GM12891 (cell line): ENCODE measurements around the gene ZNF438.

ENCODE experiments used
- DNase-seq: peaks from one replicate; pipeline ENCODE4 v3.0.0; 2011; ENCODE audit warnings: low spot score; ENCODE audit not compliant: insufficient read length
- FAIRE-seq: peaks from 2 replicates; lab custom pipeline; 2011; peaks lifted over from hg19 to GRCh38; lab: Jason Lieb, UNC
- PAX5 ChIP-seq: IDR thresholded peaks from 2 replicates; pipeline ENCODE4 v1.6.1; 2011; ENCODE audit warnings: low read length, moderate library complexity, mild to moderate bottlenecking; ENCODE audit not compliant: insufficient read depth, severe bottlenecking
- POLR2A ChIP-seq: IDR thresholded peaks from 2 replicates; pipeline ENCODE4 v1.6.1; 2011; ENCODE audit warnings: low read depth, low read length, control low read depth
- POLR2AphosphoS5 ChIP-seq: IDR thresholded peaks from 2 replicates; pipeline ENCODE4 v1.6.1; 2011; ENCODE audit warnings: low read depth, low read length, control low read depth
- POU2F2 ChIP-seq: IDR thresholded peaks from 2 replicates; pipeline ENCODE4 v1.6.1; 2011; ENCODE audit warnings: low read depth, mild to moderate bottlenecking, control low read depth, low read length, moderate library complexity
- SPI1 ChIP-seq: IDR thresholded peaks from 2 replicates; pipeline ENCODE4 v1.6.1; 2011; ENCODE audit warnings: low read depth, low read length, control low read depth
- TAF1 ChIP-seq: IDR thresholded peaks from 2 replicates; pipeline ENCODE4 v1.6.1; 2011; ENCODE audit warnings: low read depth, low read length, control low read depth

Gene ZNF438

DNA sequence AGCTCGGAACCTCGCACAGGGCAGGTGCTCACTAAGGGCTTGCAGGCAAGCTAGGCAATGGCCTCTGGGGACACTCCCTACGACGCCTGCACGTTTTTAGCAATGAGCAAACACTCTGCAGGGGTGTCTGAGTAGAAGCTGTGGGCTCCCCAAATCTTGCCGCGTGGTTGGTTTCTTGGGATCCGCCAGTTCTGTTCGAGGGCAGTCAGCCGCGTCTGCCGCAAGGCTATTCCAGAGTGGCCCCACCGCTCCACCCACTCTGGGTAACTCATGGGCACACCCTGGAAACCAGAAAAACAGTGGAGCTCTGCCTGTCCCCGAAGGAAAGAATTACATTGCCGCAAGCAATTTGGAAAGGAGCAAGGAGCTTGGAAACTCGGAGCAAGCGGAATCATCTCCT lies 212.8 kb downstream of the ZNF438 start:
- no peak for TF ChIP-seq POLR2AphosphoS5
- TF ChIP-seq POU2F2 = no peak
- no peak for TF ChIP-seq SPI1
- no peak for TF ChIP-seq PAX5
- no peak for TF ChIP-seq POLR2A
- TF ChIP-seq TAF1 = no peak
- DNase-seq = no peak
- no peak for FAIRE-seq

DNA sequence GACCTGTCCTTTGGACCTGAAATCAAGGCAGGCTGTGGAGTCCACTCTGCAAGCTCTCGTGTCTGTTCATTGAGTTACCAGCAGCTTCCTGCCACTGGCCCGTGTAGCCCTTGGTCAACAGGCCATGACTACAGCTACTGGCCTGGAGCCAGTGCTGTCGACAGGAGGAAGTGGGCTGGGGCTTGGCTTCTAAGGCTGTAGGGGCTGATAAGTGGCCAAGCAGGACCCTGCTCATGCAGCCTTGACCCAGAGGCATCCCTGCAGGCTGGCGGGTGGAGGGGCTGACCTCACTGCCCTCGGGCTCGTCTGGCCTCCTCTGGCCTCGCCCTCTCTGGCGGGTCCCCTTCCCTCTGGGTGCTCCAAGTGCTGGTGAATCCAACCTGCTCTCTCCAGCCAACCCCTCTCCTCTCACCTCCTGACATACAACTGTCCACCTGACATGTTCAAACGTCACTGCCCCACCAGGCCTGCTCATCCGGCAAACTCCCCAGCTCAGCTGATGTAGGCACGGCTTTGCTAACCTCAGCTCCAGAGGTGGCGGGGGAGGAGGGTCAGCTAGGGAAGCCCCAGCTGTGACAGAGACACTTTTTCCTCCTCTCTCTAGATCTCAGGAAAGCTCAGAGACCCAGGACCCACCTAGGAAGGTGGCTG lies 213.5 kb downstream of the ZNF438 start:
- TF ChIP-seq POLR2A = no peak
- TF ChIP-seq PAX5 = no peak
- TF ChIP-seq SPI1 = no peak
- TF ChIP-seq TAF1 = no peak
- TF ChIP-seq POU2F2 = no peak
- no peak for TF ChIP-seq POLR2AphosphoS5
- no peak for DNase-seq
- no peak for FAIRE-seq

DNA sequence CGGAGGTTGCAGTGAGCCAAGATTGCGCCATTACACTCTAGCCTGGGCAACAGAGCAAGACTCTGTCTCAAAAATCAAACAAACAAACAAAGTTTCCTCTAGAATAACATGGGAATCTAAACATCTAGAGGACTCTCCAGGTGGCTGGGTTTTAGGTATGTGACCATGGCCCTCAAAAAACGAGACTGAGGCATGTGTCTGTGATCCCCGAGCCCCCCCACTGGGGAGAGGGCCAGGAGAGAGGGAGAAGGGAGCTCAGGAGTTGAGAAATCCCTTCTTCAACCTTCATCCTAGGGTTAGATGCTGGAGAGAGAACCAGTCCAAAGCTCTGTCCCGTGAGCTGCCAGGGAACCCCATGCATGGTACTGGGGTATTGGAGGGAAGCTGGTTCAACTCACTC lies 214.1 kb downstream of the ZNF438 start:
- FAIRE-seq = no peak
- no peak for DNase-seq
- no peak for TF ChIP-seq SPI1
- no peak for TF ChIP-seq POLR2AphosphoS5
- TF ChIP-seq POLR2A = no peak
- TF ChIP-seq PAX5 = no peak
- TF ChIP-seq POU2F2 = no peak

DNA sequence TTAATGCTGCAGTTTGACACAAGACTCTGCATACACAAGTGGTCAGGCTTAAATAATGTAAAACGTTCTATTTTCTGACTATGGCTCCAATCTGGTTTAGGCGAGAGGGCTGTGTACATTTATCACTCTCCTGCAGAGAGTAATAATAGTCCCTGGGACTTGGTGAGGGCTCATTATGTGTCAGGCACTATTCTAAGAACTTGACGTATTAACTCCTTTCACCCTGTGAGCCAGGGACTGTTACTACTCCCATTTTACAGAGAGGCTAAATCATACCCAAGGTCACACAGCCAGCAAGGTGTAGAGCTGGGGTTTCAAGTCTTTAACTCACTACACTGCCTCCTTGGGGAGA lies 214.9 kb downstream of the ZNF438 start:
- no peak for TF ChIP-seq TAF1
- TF ChIP-seq SPI1 = no peak
- TF ChIP-seq POU2F2 = no peak
- TF ChIP-seq PAX5 = no peak
- TF ChIP-seq POLR2AphosphoS5 = no peak
- no peak for DNase-seq
- FAIRE-seq = no peak

DNA sequence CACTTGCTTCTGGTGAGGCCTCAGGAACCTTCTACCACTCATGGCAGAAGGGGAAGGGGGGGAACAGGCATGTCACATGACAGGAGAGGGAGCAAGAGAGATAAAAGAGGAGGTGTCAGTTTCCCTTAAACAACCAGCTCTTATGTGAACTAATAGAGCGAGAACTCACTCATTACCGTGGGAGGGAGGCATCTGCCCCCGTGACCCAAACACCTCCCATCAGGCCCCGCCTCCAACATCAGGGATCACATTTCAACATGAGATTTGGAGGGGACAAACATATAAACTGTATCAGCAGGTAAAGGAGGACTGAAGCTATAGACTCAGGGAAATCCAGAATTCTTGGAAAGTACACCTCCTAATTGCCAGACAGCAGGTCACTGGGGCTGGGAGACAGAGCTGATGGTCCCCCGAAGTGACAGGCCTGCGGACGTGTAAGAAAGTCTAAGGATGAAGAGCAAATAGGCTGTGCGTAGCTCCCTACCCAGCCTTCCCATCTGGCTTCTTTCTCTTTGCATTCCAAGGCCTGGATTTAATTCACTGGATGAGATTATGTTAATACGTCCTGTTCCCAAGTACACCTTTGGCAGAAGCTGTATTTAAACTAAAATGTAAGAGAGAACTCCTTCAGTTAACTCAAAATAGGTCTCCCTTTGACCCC lies 215.4 kb downstream of the ZNF438 start:
- FAIRE-seq = no peak
- DNase-seq = no peak
- TF ChIP-seq SPI1 (no peak), TAF1 (no peak), POLR2AphosphoS5 (no peak), PAX5 (no peak), POLR2A (no peak)

DNA sequence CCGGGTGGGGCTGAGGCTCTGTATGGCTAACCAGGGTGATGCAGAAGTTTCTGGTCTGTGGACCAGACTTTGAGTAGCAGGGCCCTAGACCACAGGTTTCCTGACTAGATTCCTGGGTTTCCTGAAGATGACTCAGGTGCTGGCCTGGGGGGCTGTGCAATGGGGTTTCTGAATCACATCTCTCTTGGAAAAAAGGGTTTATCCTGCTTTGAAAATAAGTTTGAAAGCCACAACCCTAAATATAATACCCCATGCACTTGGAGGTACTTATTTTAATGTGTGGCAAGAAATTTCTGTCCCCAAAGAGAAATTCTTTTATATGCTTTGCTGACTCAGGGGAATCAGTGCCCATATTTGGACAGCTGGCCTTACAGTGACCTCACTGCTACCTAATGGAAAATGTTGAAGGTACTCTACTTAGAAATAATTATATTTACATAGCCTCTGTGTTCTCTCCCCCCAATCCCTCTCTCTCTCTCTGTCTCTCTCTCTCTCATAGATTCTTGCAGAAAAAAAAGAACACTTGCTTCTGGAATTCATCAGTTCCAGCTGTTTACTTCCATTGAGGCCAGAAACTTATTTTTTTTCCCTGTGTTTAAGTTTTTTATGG lies 217.7 kb downstream of the ZNF438 start:
- FAIRE-seq = no peak
- TF ChIP-seq POLR2A (no peak), SPI1 (no peak), TAF1 (no peak), PAX5 (no peak), POLR2AphosphoS5 (no peak), POU2F2 (no peak)
- DNase-seq = no peak

DNA sequence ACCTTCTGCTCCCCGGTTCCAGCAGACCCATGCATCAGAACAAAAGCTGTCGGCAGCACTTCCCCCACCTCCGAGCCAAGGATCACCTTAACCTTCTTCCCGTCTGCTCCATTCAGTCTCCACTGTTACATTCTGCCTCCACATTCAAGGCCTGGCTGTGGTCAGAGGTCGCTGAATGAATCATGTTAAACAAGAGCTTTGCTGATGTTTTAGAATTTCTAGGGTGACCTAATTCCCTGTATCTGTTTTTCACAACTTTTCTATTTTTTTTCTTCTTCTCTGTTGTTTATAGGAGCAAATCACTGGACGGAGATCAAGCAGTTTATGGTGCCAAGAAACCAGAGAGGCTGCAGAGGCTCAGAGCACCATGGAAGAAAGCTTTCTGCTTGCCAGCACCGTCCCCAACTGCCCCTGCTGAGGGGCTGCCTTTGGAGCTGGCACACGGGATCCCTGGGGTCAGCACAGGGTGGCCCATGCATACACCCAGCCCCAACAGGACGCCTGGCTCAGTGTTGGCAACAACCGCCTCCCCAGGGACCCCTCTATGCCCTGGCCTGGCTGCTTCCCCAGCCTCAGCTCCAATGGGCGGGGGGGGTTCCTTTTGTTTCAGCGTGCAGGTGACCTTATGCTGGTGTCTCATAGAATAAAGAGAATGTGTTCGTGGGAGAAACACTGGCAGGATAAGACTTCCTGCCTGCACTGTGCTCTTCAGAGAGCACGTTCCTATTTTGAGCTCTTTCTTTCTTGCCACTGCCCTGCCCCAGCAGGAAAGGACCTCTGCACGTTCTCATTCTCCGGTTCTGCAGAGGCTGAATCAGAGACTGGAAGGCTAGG lies 219.4 kb downstream of the ZNF438 start:
- FAIRE-seq = no peak
- TF ChIP-seq PAX5 (no peak), POU2F2 (no peak), POLR2AphosphoS5 (no peak), POLR2A (no peak), SPI1 (no peak), TAF1 (no peak)
- no peak for DNase-seq

DNA sequence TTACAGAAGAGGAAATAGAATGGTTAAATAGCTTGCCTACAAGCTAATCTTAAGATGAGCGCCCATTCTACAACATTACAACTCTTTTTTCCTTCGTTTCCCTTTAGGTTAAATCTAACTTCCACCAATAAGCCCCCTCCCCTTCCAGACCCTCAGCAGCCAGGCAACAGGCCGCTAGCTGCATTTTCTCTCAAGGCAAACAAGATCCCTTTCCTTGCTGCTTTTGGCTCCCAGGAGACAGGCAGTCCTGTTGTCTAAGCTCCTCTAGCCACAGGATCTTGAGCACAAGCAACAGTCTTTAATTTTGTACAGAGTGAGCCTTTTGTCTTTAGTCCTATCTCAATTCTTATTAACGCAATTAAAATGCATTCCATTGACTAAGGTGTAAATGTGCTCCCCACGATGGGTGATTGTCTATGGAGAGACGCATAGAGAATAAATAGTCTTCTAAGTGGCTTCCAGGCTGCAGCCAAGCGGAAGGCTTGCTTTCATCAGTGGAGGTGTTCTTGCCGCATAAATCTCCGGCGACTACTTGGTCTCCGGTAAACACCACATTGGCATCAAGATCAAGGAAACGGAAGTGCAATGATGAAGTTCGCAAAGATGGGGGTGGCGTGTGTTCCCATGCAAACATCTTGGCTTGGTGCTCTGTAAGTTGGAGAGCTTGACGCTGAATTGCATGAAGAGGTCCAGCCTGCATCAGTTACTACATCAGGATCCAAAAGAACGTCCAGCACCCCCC lies 220.2 kb downstream of the ZNF438 start:
- FAIRE-seq = no peak
- TF ChIP-seq POLR2A = no peak
- no peak for TF ChIP-seq SPI1
- no peak for TF ChIP-seq PAX5
- TF ChIP-seq TAF1 = no peak
- no peak for TF ChIP-seq POU2F2
- TF ChIP-seq POLR2AphosphoS5 = no peak
- no peak for DNase-seq
